Activated CD8-positive, alpha-beta memory T cell treated with anti-CD3 and anti-CD28 coated beads for 1 hour (primary cell): ENCODE results near the gene PSME4.
"Not testable (repeated sequence)": the region's sequence is repeated elsewhere in the genome, so short reads cannot be mapped to it uniquely, and the experiment has no call there.

Source experiments
- DNase-seq, 2 donors: peaks; one replicate each; pipeline ENCODE4 v3.0.0-alpha.2; 2020; ENCODE audit warnings: low read depth in 1 of 2; ENCODE audit errors: extremely low read depth in 1 of 2

PSME4 gene

GRCh38 chr2:53843595-53843994 lies 127.2 kb downstream of the PSME4 start:
- no peak for DNase-seq

GRCh38 chr2:53842891-53843290 lies 127.9 kb downstream of the PSME4 start:
- DNase-seq: no peak

GRCh38 chr2:53841651-53842050 lies 129.1 kb downstream of the PSME4 start:
- DNase-seq: not testable (repeated sequence)

GRCh38 chr2:53840580-53840979 lies 130.2 kb downstream of the PSME4 start:
- DNase-seq: no peak

- not testable (repeated sequence) for DNase-seq
Measured at GRCh38 chr2:53829980-53830290, 140.9 kb downstream of the PSME4 start.

- DNase-seq: no peak
Measured at GRCh38 chr2:53829273-53829979, 141.4 kb downstream of the PSME4 start.

GRCh38 chr2:53828331-53828730 lies 142.5 kb downstream of the PSME4 start:
- DNase-seq: no peak

GRCh38 chr2:53827398-53828175 lies 143.2 kb downstream of the PSME4 start:
- no peak for DNase-seq

- no peak for DNase-seq
Measured at GRCh38 chr2:53826587-53827397, 144.0 kb downstream of the PSME4 start.

- DNase-seq: no peak
Measured at GRCh38 chr2:53826030-53826410, 144.8 kb downstream of the PSME4 start.

- DNase-seq: not testable (repeated sequence)
Measured at GRCh38 chr2:53823639-53824038, 147.2 kb downstream of the PSME4 start.

GRCh38 chr2:53821810-53822209 lies 149.0 kb downstream of the PSME4 start:
- no peak for DNase-seq

- DNase-seq: no peak
Measured at GRCh38 chr2:53820711-53821110, 150.1 kb downstream of the PSME4 start.

GRCh38 chr2:53820048-53820447 lies 150.7 kb downstream of the PSME4 start:
- no peak for DNase-seq

- DNase-seq: no peak
Measured at GRCh38 chr2:53819634-53820033, 151.2 kb downstream of the PSME4 start.

- no peak for DNase-seq
Measured at GRCh38 chr2:53818854-53819435, 151.8 kb downstream of the PSME4 start.
